GM12878 (cell line): ENCODE data around the gene ZNF385C.

ENCODE experiments used
- CREM ChIP-seq: IDR thresholded peaks from 2 replicates; pipeline ENCODE4 v1.6.1; 2014; ENCODE audit warnings: antibody characterized with exemption, low read depth
- KDM1A ChIP-seq: fragments of 200-600 bp; sonication (generic); IDR thresholded peaks from 2 replicates; pipeline ENCODE4 v1.6.1; 2016; ENCODE audit warnings: borderline replicate concordance
- POLR2AphosphoS5 ChIP-seq: IDR thresholded peaks from 2 replicates; pipeline ENCODE4 v1.6.1; 2011; ENCODE audit warnings: mild to moderate bottlenecking, low read length, inconsistent platforms
- RCOR1 ChIP-seq: conservative IDR thresholded peaks from 2 replicates; pipeline ENCODE4 v1.6.1; 2012; ENCODE audit warnings: low read depth, low read length, improper control_type of control experiment
- TF ChIP-seq, protein P1 (sequence below): IDR thresholded peaks from 2 replicates; pipeline ENCODE4 v1.6.1; 2012; ENCODE audit warnings: low read depth, low read length, improper control_type of control experiment
- TF ChIP-seq, protein P2 (sequence below), 3 experiments: IDR thresholded peaks in 2 of 3; conservative IDR thresholded peaks in 1 of 3; 2 replicates each; pipeline ENCODE4 v1.5.1; 2011; ENCODE audit warnings: low read depth in 3 of 3, low read length in 3 of 3, mild to moderate bottlenecking in 3 of 3, control low read depth in 2 of 3, moderate library complexity in 2 of 3, inconsistent platforms in 1 of 3, mixed read lengths in 1 of 3; ENCODE audit not compliant: control insufficient read depth in 2 of 3, insufficient read depth in 1 of 3; ENCODE audit errors: extremely low read depth in 1 of 3

DNA sequence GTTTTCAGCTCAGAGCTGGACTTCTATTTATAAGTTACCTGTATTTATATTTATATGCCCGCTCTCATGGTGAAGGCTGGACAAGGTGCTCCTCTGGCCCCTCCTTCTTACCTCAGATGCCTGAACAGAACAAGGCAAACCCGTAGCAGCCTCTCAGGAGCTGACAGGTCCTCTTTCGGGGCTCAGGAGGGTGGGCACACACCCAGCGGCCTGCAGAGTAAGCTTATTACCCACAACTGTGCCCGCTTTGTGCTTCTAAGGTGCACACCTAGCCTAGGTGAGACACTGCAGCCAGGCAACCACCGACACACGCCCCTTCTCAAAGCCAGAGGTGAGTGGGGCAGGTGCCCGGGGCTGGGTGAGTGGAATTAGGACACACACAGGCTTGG, 73.1 kb downstream of the ZNF385C start:
- TF ChIP-seq POLR2AphosphoS5 (no peak), KDM1A (no peak), RCOR1 (no peak), CREM (no peak)
- TF ChIP-seq, protein P1, sequence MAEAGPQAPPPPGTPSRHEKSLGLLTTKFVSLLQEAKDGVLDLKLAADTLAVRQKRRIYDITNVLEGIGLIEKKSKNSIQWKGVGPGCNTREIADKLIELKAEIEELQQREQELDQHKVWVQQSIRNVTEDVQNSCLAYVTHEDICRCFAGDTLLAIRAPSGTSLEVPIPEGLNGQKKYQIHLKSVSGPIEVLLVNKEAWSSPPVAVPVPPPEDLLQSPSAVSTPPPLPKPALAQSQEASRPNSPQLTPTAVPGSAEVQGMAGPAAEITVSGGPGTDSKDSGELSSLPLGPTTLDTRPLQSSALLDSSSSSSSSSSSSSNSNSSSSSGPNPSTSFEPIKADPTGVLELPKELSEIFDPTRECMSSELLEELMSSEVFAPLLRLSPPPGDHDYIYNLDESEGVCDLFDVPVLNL: no peak
- TF ChIP-seq, protein P2, sequence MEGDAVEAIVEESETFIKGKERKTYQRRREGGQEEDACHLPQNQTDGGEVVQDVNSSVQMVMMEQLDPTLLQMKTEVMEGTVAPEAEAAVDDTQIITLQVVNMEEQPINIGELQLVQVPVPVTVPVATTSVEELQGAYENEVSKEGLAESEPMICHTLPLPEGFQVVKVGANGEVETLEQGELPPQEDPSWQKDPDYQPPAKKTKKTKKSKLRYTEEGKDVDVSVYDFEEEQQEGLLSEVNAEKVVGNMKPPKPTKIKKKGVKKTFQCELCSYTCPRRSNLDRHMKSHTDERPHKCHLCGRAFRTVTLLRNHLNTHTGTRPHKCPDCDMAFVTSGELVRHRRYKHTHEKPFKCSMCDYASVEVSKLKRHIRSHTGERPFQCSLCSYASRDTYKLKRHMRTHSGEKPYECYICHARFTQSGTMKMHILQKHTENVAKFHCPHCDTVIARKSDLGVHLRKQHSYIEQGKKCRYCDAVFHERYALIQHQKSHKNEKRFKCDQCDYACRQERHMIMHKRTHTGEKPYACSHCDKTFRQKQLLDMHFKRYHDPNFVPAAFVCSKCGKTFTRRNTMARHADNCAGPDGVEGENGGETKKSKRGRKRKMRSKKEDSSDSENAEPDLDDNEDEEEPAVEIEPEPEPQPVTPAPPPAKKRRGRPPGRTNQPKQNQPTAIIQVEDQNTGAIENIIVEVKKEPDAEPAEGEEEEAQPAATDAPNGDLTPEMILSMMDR (IDR thresholded peaks at IDR 0.05 in 2 of 3, conservative IDR thresholded peaks at IDR 0.05 in 1 of 3; ENCODE audit: control insufficient read depth in 2 of 3, extremely low read depth in 1 of 3, insufficient read depth in 1 of 3, low read depth in 3 of 3, low read length in 3 of 3): no peak
